ENCODE results near the gene COG5. TPM values are rescaled to one million over a fixed set of nuclear protein-coding genes. Genes with fewer than 3 reads are reported as not detected.

Gene COG5
- total and polyA plus RNA-seq, 2 experiments from 2014 or later, result 15.4 to 36.5 TPM

DNA sequence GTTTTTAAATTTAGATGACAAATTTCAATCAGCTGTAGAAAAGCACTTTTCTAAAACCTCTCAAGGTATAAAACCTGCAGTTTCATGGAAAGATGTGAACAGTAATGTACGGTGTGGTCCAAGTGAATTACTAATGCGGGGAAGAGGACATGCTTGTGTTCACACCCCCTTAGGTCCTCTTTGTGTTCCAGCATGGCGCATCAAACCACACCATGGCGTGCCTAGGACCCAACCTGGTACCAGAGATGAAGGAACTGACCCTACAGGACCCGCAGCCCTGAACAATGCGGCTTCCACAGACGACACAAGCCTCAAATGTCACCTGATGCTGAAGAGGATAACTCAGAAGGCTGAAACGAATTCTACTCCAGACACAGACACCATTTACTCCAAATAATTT is 175.1 kb downstream of the COG5 start:
- TF ChIP-seq JUNB (IDR thresholded peaks at IDR 0.05; ENCODE audit: unreplicated experiment), result no peak
- no peak for TF ChIP-seq NANOG (IDR thresholded peaks at IDR 0.05; ENCODE audit: borderline replicate concordance)
- no peak for TF ChIP-seq EZH2 (IDR thresholded peaks at IDR 0.05; ENCODE audit: low read depth, unreplicated experiment)
- no peak for TF ChIP-seq EZH2phosphoT487 (IDR thresholded peaks at IDR 0.05; ENCODE audit: unreplicated experiment)
- TF ChIP-seq ZNF114 (CRISPR knock-in tag; IDR thresholded peaks at IDR 0.05), result no peak
- TF ChIP-seq, protein P1, sequence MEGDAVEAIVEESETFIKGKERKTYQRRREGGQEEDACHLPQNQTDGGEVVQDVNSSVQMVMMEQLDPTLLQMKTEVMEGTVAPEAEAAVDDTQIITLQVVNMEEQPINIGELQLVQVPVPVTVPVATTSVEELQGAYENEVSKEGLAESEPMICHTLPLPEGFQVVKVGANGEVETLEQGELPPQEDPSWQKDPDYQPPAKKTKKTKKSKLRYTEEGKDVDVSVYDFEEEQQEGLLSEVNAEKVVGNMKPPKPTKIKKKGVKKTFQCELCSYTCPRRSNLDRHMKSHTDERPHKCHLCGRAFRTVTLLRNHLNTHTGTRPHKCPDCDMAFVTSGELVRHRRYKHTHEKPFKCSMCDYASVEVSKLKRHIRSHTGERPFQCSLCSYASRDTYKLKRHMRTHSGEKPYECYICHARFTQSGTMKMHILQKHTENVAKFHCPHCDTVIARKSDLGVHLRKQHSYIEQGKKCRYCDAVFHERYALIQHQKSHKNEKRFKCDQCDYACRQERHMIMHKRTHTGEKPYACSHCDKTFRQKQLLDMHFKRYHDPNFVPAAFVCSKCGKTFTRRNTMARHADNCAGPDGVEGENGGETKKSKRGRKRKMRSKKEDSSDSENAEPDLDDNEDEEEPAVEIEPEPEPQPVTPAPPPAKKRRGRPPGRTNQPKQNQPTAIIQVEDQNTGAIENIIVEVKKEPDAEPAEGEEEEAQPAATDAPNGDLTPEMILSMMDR (conservative IDR thresholded peaks at IDR 0.05; ENCODE audit: low read depth in 2 of 2), result no peak
- no peak for TF ChIP-seq STAT1 (IDR thresholded peaks at IDR 0.05; ENCODE audit: unreplicated experiment)
- TF ChIP-seq, protein P2, sequence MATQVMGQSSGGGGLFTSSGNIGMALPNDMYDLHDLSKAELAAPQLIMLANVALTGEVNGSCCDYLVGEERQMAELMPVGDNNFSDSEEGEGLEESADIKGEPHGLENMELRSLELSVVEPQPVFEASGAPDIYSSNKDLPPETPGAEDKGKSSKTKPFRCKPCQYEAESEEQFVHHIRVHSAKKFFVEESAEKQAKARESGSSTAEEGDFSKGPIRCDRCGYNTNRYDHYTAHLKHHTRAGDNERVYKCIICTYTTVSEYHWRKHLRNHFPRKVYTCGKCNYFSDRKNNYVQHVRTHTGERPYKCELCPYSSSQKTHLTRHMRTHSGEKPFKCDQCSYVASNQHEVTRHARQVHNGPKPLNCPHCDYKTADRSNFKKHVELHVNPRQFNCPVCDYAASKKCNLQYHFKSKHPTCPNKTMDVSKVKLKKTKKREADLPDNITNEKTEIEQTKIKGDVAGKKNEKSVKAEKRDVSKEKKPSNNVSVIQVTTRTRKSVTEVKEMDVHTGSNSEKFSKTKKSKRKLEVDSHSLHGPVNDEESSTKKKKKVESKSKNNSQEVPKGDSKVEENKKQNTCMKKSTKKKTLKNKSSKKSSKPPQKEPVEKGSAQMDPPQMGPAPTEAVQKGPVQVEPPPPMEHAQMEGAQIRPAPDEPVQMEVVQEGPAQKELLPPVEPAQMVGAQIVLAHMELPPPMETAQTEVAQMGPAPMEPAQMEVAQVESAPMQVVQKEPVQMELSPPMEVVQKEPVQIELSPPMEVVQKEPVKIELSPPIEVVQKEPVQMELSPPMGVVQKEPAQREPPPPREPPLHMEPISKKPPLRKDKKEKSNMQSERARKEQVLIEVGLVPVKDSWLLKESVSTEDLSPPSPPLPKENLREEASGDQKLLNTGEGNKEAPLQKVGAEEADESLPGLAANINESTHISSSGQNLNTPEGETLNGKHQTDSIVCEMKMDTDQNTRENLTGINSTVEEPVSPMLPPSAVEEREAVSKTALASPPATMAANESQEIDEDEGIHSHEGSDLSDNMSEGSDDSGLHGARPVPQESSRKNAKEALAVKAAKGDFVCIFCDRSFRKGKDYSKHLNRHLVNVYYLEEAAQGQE (IDR thresholded peaks at IDR 0.05; ENCODE audit: unreplicated experiment), result no peak
- no peak for TF ChIP-seq ZNF462 (CRISPR knock-in tag; IDR thresholded peaks at IDR 0.05)
- no peak for TF ChIP-seq ZNF331 (CRISPR knock-in tag; IDR thresholded peaks at IDR 0.05; ENCODE audit: low read depth)
- TF ChIP-seq, protein P3, sequence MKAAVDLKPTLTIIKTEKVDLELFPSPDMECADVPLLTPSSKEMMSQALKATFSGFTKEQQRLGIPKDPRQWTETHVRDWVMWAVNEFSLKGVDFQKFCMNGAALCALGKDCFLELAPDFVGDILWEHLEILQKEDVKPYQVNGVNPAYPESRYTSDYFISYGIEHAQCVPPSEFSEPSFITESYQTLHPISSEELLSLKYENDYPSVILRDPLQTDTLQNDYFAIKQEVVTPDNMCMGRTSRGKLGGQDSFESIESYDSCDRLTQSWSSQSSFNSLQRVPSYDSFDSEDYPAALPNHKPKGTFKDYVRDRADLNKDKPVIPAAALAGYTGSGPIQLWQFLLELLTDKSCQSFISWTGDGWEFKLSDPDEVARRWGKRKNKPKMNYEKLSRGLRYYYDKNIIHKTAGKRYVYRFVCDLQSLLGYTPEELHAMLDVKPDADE (IDR thresholded peaks at IDR 0.05), result no peak
- TF ChIP-seq POLR2AphosphoS5 (IDR thresholded peaks at IDR 0.05; ENCODE audit: low read depth), result no peak
- no peak for TF ChIP-seq CREB1 (CRISPR knock-in tag; IDR thresholded peaks at IDR 0.05; ENCODE audit: low read depth)
- H3K27ac Mint-ChIP-seq, result no peak overlapping the region
- peaks cover 12% of the 10 kb centered on the region for H3K36me3 Mint-ChIP-seq (ENCODE audit: low read depth)
- no peak overlapping the region for H3K4me2 ChIP-seq
- H3K79me2 ChIP-seq (replicated peaks; ENCODE audit: insufficient read depth), result no peaks in the 10 kb centered on the region
- no peak overlapping the region for H3K4me3 Mint-ChIP-seq
- H3K27me3 ChIP-seq (ENCODE audit: insufficient read depth), result no peaks in the 10 kb centered on the region
- no peak overlapping the region for H3K4me3 ChIP-seq
- ATAC-seq, result no peak
- DNase-seq (ENCODE audit: low spot score), result no peak
- H3K36me3 ChIP-seq (ENCODE audit: insufficient read depth), result no peaks in the 10 kb centered on the region
- no peak overlapping the region for H3K27ac ChIP-seq (ENCODE audit: low read depth)
- H3K9me3 Mint-ChIP-seq, result peaks cover 9% of the 10 kb centered on the region
- H3K4me1 Mint-ChIP-seq, result peaks cover 48% of the 10 kb centered on the region
- H3F3A ChIP-seq (replicated peaks; ENCODE audit: low read depth), result no peaks in the 10 kb centered on the region
- peaks cover 26% of the 10 kb centered on the region for H3K4me1 ChIP-seq (ENCODE audit: insufficient read depth)
- H4K20me1 ChIP-seq (replicated peaks; ENCODE audit: insufficient read depth), result no peaks in the 10 kb centered on the region
- peaks cover 10% of the 10 kb centered on the region for H3K27me3 Mint-ChIP-seq (ENCODE audit: insufficient read depth, low read depth, poor library complexity)
- no peaks in the 10 kb centered on the region for H3K9me2 ChIP-seq (ENCODE audit: insufficient read depth)
- H2AFZ ChIP-seq, result no peak overlapping the region
